NCI-H2107 treated with DMSO at 0.1 percent for 48 hours (cell line): ENCODE results near the gene HOXB2.

Experiments used
- DNase-seq: peaks from one replicate; lab custom pipeline; 2025; ENCODE audit not compliant: unreplicated experiment; lab: John Stamatoyannopoulos, UW

The HOXB2 gene

GRCh38 chr17:48565925-48566710, 21.2 kb upstream of the HOXB2 start:
- no peak for DNase-seq

GRCh38 chr17:48565022-48565554, 20.2 kb upstream of the HOXB2 start:
- DNase-seq: no peak

- DNase-seq: no peak
These were observed 19.5 kb upstream of the HOXB2 start for GRCh38 chr17:48564188-48565021.

GRCh38 chr17:48563867-48564187, 18.9 kb upstream of the HOXB2 start:
- no peak for DNase-seq

- DNase-seq: no peak
These were observed 18.5 kb upstream of the HOXB2 start for GRCh38 chr17:48563385-48563838.

GRCh38 chr17:48562934-48563333, 18.0 kb upstream of the HOXB2 start:
- no peak for DNase-seq

- no peak for DNase-seq
These were observed 17.2 kb upstream of the HOXB2 start for GRCh38 chr17:48561884-48562810.

GRCh38 chr17:48559840-48560817, 15.2 kb upstream of the HOXB2 start:
- no peak for DNase-seq

- DNase-seq: no peak
These were observed 14.4 kb upstream of the HOXB2 start for GRCh38 chr17:48559122-48559839.

- no peak for DNase-seq
These were observed 13.9 kb upstream of the HOXB2 start for GRCh38 chr17:48558831-48559121.

GRCh38 chr17:48558057-48558830, 13.3 kb upstream of the HOXB2 start:
- no peak for DNase-seq

- DNase-seq: no peak
These were observed 11.9 kb upstream of the HOXB2 start for GRCh38 chr17:48556576-48557401.

- DNase-seq: no peak
These were observed 11.3 kb upstream of the HOXB2 start for GRCh38 chr17:48556229-48556575.

GRCh38 chr17:48555258-48556228, 10.6 kb upstream of the HOXB2 start:
- peak; percentile 83 for DNase-seq

- no peak for DNase-seq
These were observed 9.7 kb upstream of the HOXB2 start for GRCh38 chr17:48554412-48555257.

- no peak for DNase-seq
These were observed 8.9 kb upstream of the HOXB2 start for GRCh38 chr17:48553826-48554225.
